Raji (cell line): ENCODE results near the gene FCN2.

Source experiments
- POLR2A ChIP-seq: IDR thresholded peaks from 2 replicates; pipeline ENCODE4 v1.6.1; 2011; ENCODE audit warnings: low read depth, low read length, control low read depth; ENCODE audit not compliant: insufficient read depth

Gene FCN2

GRCh38 chr9:134897584-134898170, 17.1 kb downstream of the FCN2 start:
- no peak for TF ChIP-seq POLR2A

GRCh38 chr9:134898319-134898718, 17.7 kb downstream of the FCN2 start:
- no peak for TF ChIP-seq POLR2A

- no peak for TF ChIP-seq POLR2A
Observed at GRCh38 chr9:134899168-134899567, 18.6 kb downstream of the FCN2 start.

- TF ChIP-seq POLR2A: no peak
Observed at GRCh38 chr9:134899818-134900217, 19.2 kb downstream of the FCN2 start.

- no peak for TF ChIP-seq POLR2A
Observed at GRCh38 chr9:134902936-134903335, 22.3 kb downstream of the FCN2 start.

GRCh38 chr9:134908524-134909309, 28.1 kb downstream of the FCN2 start:
- no peak for TF ChIP-seq POLR2A

GRCh38 chr9:134909511-134910481, 29.2 kb downstream of the FCN2 start:
- no peak for TF ChIP-seq POLR2A

GRCh38 chr9:134912126-134912840, 31.7 kb downstream of the FCN2 start:
- TF ChIP-seq POLR2A: no peak

- TF ChIP-seq POLR2A: no peak
Observed at GRCh38 chr9:134913041-134913712, 32.6 kb downstream of the FCN2 start.

GRCh38 chr9:134913713-134914500, 33.3 kb downstream of the FCN2 start:
- TF ChIP-seq POLR2A: no peak

- TF ChIP-seq POLR2A: no peak
Observed at GRCh38 chr9:134914501-134914834, 33.9 kb downstream of the FCN2 start.

GRCh38 chr9:134915046-134915985, 34.7 kb downstream of the FCN2 start:
- no peak for TF ChIP-seq POLR2A
